K562 (cell line): Measurements from ENCODE around the gene CLIC1. TPM values are rescaled to one million over a fixed set of nuclear protein-coding genes. Genes with fewer than 3 reads are reported as not detected.

Experiments used
- ATAC-seq: fragments of 200-7000 bp; cut with Tn5 transposase; 3 replicates; pipeline ENCODE4 v1.9.1; 2020; ENCODE audit warnings: moderate library complexity
- BruUV-seq: library from RNA; stranded (reverse); fragments of 400-500 nt; replicated peaks from 2 replicates; lab custom pipeline; 2021; lab: Mats Ljungman, UMichigan
- CTCF ChIA-PET: fragments of 300-600 bp; formaldehyde crosslinking; extraction: SDS; loops from one replicate; lab custom pipeline; 2021; ENCODE audit warnings: low intra/inter-chr PET ratio; lab: Yijun Ruan, JAX
- POLR2A ChIA-PET: fragments of 300-600, 350-650 bp; sonication (Branson Sonifier 250); formaldehyde crosslinking; extraction: SDS; loops from one replicate; lab custom pipeline; 2021; ENCODE audit warnings: antibody characterized with exemption, inconsistent platforms; lab: Yijun Ruan, JAX
- DNase-seq, 4 experiments: peaks; one replicate each; pipeline versions ENCODE4 v3.0.0 to v3.0.0-alpha.2; 2011 to 2018; ENCODE audit warnings: low spot score in 3 of 4, mixed read lengths in 3 of 4; ENCODE audit errors: extremely low read depth in 1 of 4
- FAIRE-seq: peaks from 2 replicates; lab custom pipeline; 2011; peaks lifted over from hg19 to GRCh38; lab: Jason Lieb, UNC
- H2AFZ ChIP-seq: 2 replicates; pipeline ENCODE4 v1.6.0; 2011; ENCODE audit warnings: low read depth, low read length, control low read depth, inconsistent platforms
- H3K27ac ChIP-seq: fragments of 200-600 bp; 3 replicates; pipeline ENCODE4 v1.8.0; 2011; ENCODE audit warnings: low read depth, mild to moderate bottlenecking, control low read depth, inconsistent platforms, low read length, moderate library complexity, mixed read lengths; ENCODE audit errors: extremely low read depth
- H3K27me3 ChIP-seq, 2 experiments: fragments of 300-600 bp in 1 of 2; 2 replicates in 1 of 2; 3 replicates in 1 of 2; pipeline versions ENCODE4 v1.6.0 to v1.8.0; 2011; ENCODE audit warnings: inconsistent platforms in 2 of 2, low read length in 2 of 2, mild to moderate bottlenecking in 1 of 2, mixed read lengths in 1 of 2, moderate library complexity in 1 of 2; ENCODE audit not compliant: control insufficient read depth in 2 of 2, insufficient read depth in 2 of 2
- H3K36me3 ChIP-seq: fragments of 300-600 bp; 3 replicates; pipeline ENCODE4 v1.8.0; 2011; ENCODE audit warnings: mild to moderate bottlenecking, low read length, inconsistent platforms; ENCODE audit not compliant: control insufficient read depth, insufficient read depth
- H3K4me1 ChIP-seq, 2 experiments: fragments of 200-600 bp in 1 of 2; replicated peaks in 1 of 2; 2 replicates in 1 of 2; 3 replicates in 1 of 2; pipeline versions ENCODE4 v1.5.1 to v1.8.0; 2011; ENCODE audit warnings: inconsistent platforms in 2 of 2, low read length in 2 of 2, mild to moderate bottlenecking in 1 of 2, mixed read lengths in 1 of 2, moderate library complexity in 1 of 2; ENCODE audit not compliant: control insufficient read depth in 2 of 2, insufficient read depth in 2 of 2
- H3K4me2 ChIP-seq: 2 replicates; pipeline ENCODE4 v1.6.1; 2011; ENCODE audit warnings: low read length, control low read depth, inconsistent platforms, mixed read lengths; ENCODE audit not compliant: insufficient read depth
- H3K4me3 ChIP-seq: fragments of 200-600 bp; sonication (generic), shearing (Covaris generic); 2 replicates; pipeline ENCODE4 v1.5.1; 2016; ENCODE audit warnings: control low read depth, inconsistent platforms
- H3K79me2 ChIP-seq: fragments of 200-600 bp; 3 replicates; pipeline ENCODE4 v1.8.0; 2011; ENCODE audit warnings: low read length, inconsistent platforms; ENCODE audit not compliant: control insufficient read depth, insufficient read depth
- H3K9ac ChIP-seq, 2 experiments: 2 replicates each; pipeline versions ENCODE4 v1.6.0 to v1.6.1; 2011; ENCODE audit warnings: low read depth in 2 of 2, low read length in 2 of 2, control low read depth in 1 of 2, inconsistent platforms in 1 of 2, mild to moderate bottlenecking in 1 of 2, mixed read lengths in 1 of 2; ENCODE audit not compliant: insufficient read depth in 1 of 2
- H3K9me1 ChIP-seq: one replicate; pipeline ENCODE4 v1.6.0; 2011; ENCODE audit warnings: inconsistent platforms, mild to moderate bottlenecking, low read length, moderate library complexity; ENCODE audit not compliant: control insufficient read depth, insufficient read depth
- H3K9me3 ChIP-seq: replicated peaks from 2 replicates; pipeline ENCODE4 v1.5.1; 2011; ENCODE audit warnings: low read depth, low read length, inconsistent platforms; ENCODE audit not compliant: control insufficient read depth, insufficient read depth
- H4K20me1 ChIP-seq: replicated peaks from 2 replicates; pipeline ENCODE4 v1.6.1; 2011; ENCODE audit warnings: low read length, inconsistent platforms, mixed read lengths; ENCODE audit not compliant: control insufficient read depth, insufficient read depth
- DPF2 ChIP-seq: fragments of 450-650 bp; IDR thresholded peaks from 2 replicates; pipeline ENCODE4 v1.6.1; 2016
- EP400 ChIP-seq: fragments of 450-650 bp; IDR thresholded peaks from 2 replicates; pipeline ENCODE4 v1.6.1; 2017; ENCODE audit warnings: antibody characterized with exemption, mild to moderate bottlenecking, moderate library complexity
- FOSL1 ChIP-seq: fragments of 200-800 bp; sonication (Bioruptor generic); conservative IDR thresholded peaks from 2 replicates; pipeline ENCODE4 v1.6.1; 2016; ENCODE audit warnings: missing genetic modification characterization, missing compliant biosample characterization
- MAFK ChIP-seq: IDR thresholded peaks from 2 replicates; pipeline ENCODE4 v1.6.1; 2011; ENCODE audit warnings: low read length, improper control_type of control experiment
- MNT ChIP-seq, 2 experiments: fragments of 450-650 bp; conservative IDR thresholded peaks; 2 replicates each; pipeline ENCODE4 v1.6.1; 2017; ENCODE audit warnings: mild to moderate bottlenecking in 2 of 2, moderate library complexity in 2 of 2
- XRCC4 ChIP-seq: IDR thresholded peaks from one replicate; pipeline ENCODE4 v1.6.1; 2011; ENCODE audit not compliant: insufficient read depth, insufficient read length; ENCODE audit errors: extremely low read depth
- ZNF23 ChIP-seq: fragments of 250-450 bp; sonication (Bioruptor Pico); IDR thresholded peaks from 2 replicates; pipeline ENCODE4 v1.4.0; 2020; ENCODE audit warnings: mild to moderate bottlenecking
- WGBS: fragments of 100-300 bp; shearing (Covaris generic); methylation state at CpG from one replicate; pipeline ENCODE4 v1.1.6; 2016; ENCODE audit warnings: low coverage, mixed read lengths; ENCODE audit not compliant: insufficient coverage; ENCODE audit errors: missing lambda C conversion rate; 5-methylcytosine and 5-hydroxymethylcytosine counted together
- in situ Hi-C: fragments of 300-500 bp; cut with MboI; formaldehyde crosslinking; loops from 4 replicates; pipeline ENCODE4 v1.15.0; 2018; ENCODE audit warnings: inconsistent platforms, mixed read lengths
- intact Hi-C: fragments of 100-400 bp; cut with micrococcal nuclease; formaldehyde crosslinking; loops from 2 replicates; pipeline ENCODE4 v1.14.2; 2022
- polyA plus RNA-seq, 8 experiments: library from polyadenylated mRNA; depleted of rRNA in 4 of 8; stranded (reverse) in 5 of 8; unstranded in 3 of 8; fragments of >200 nt; fragmentation: Nextera tagmentation in 2 of 8; fragmentation: Illumina TruSeq in 1 of 8; extraction: Ambion mirVana in 2 of 8; extraction: Trizol in 1 of 8; gene quantifications; 2 replicates each; pipeline versions ENCODE4 v1.2.1 to v1.2.3, GENCODE V29; 2011 to 2014; ENCODE audit warnings: inconsistent platforms in 1 of 8, missing spikeins in 1 of 8
- total RNA-seq, 7 experiments: library from RNA; depleted of rRNA in 6 of 7; stranded (reverse); fragments of >200 nt in 6 of 7; fragmentation: Illumina TruSeq in 2 of 7; extraction: Trizol in 2 of 7; gene quantifications; 2 replicates each; pipeline versions ENCODE4 v1.2.1 to v1.2.3, GENCODE V29; 2011 to 2021; ENCODE audit warnings: low replicate concordance in 1 of 7
- TF ChIP-seq, protein P1 (sequence below): fragments of 200-800 bp; sonication (Bioruptor generic); IDR thresholded peaks from 2 replicates; pipeline ENCODE4 v1.6.1; 2017; ENCODE audit warnings: missing genetic modification characterization, missing compliant biosample characterization
- TF ChIP-seq, protein P2 (sequence below): sonication (generic); formaldehyde crosslinking; IDR thresholded peaks from 2 replicates; pipeline ENCODE4 v1.8.0; 2022; ENCODE audit warnings: mild to moderate bottlenecking, missing genetic modification reagents
- TF ChIP-seq, protein P3 (sequence below): fragments of 450-650 bp; formaldehyde crosslinking; conservative IDR thresholded peaks from 2 replicates; pipeline ENCODE4 v1.4.0; 2022; ENCODE audit warnings: mild to moderate bottlenecking, missing genetic modification characterization
- TF ChIP-seq, protein P4 (sequence below): sonication (generic); IDR thresholded peaks from 2 replicates; pipeline ENCODE4 v1.6.1; 2016

CLIC1 gene
- total and polyA plus RNA-seq, 9 of the 15 experiments (the other 6 are each of a cell fraction or from before 2014, with no cell fraction given) = 1,267 to 2,419 (median 1,808) TPM

GRCh38 chr6:31750411-31751022 lies 14.2 kb upstream of the CLIC1 start:
- H3K4me3 ChIP-seq = no peak overlapping the region
- H3K4me2 ChIP-seq = no peak overlapping the region
- no peaks in the 10 kb centered on the region for H3K9me3 ChIP-seq
- H4K20me1 ChIP-seq = no peaks in the 10 kb centered on the region
- no peaks in the 10 kb centered on the region for H3K27me3 ChIP-seq
- ChIA-PET POLR2A (interaction anchor here (0.6 to 7.7 kb wide), 9 partner anchors 9 to 56 kb away, joined by 3 to 108 read pairs (median 4); partner anchors contain the start of genes CLIC1, DDAH2, MSH5 and VARS1), CTCF (no interaction called here)
- DNase-seq = peak in 1 of 4 experiments; percentile 62
- H2AFZ ChIP-seq = peak overlapping the region; percentile 4; the same call in 1 of the 2 replicates
- H3K79me2 ChIP-seq = no peaks in the 10 kb centered on the region
- peaks cover 5 to 15% of the 10 kb centered on the region in 2 experiments for H3K4me1 ChIP-seq
- H3K9ac ChIP-seq = peak overlapping the region; percentile 6 to 36; a peak in 3 of 4 replicates
- FAIRE-seq = peak; percentile 35
- peak overlapping the region; percentile 37; the same call in 2 of the 3 replicates for H3K27ac ChIP-seq
- peak; percentile 68 for ATAC-seq
- in situ Hi-C loops (no loop called here), intact Hi-C loops (no loop called here)
- 28% methylated on average over 7 of the region's 7 CpGs for WGBS
- no TSS peak for BruUV-seq
- peaks cover 4% of the 10 kb centered on the region for H3K9me1 ChIP-seq
- peaks cover 33% of the 10 kb centered on the region for H3K36me3 ChIP-seq
- TF ChIP-seq ZNF23 (CRISPR knock-in tag) (no peak), XRCC4 (no peak), DPF2 (peak; percentile 43; the same call in 1 of the 2 replicates), MAFK (no peak), MNT (conservative IDR thresholded peaks at IDR 0.05) (peak in 1 of 2 experiments; percentile 51; a peak in 1 of 4 replicates), EP400 (peak; percentile 25; the same call in 1 of the 2 replicates), FOSL1 (tag) (peak; percentile 84)
- TF ChIP-seq, protein P1, sequence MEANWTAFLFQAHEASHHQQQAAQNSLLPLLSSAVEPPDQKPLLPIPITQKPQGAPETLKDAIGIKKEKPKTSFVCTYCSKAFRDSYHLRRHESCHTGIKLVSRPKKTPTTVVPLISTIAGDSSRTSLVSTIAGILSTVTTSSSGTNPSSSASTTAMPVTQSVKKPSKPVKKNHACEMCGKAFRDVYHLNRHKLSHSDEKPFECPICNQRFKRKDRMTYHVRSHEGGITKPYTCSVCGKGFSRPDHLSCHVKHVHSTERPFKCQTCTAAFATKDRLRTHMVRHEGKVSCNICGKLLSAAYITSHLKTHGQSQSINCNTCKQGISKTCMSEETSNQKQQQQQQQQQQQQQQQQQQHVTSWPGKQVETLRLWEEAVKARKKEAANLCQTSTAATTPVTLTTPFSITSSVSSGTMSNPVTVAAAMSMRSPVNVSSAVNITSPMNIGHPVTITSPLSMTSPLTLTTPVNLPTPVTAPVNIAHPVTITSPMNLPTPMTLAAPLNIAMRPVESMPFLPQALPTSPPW = no peak
- TF ChIP-seq, protein P2, sequence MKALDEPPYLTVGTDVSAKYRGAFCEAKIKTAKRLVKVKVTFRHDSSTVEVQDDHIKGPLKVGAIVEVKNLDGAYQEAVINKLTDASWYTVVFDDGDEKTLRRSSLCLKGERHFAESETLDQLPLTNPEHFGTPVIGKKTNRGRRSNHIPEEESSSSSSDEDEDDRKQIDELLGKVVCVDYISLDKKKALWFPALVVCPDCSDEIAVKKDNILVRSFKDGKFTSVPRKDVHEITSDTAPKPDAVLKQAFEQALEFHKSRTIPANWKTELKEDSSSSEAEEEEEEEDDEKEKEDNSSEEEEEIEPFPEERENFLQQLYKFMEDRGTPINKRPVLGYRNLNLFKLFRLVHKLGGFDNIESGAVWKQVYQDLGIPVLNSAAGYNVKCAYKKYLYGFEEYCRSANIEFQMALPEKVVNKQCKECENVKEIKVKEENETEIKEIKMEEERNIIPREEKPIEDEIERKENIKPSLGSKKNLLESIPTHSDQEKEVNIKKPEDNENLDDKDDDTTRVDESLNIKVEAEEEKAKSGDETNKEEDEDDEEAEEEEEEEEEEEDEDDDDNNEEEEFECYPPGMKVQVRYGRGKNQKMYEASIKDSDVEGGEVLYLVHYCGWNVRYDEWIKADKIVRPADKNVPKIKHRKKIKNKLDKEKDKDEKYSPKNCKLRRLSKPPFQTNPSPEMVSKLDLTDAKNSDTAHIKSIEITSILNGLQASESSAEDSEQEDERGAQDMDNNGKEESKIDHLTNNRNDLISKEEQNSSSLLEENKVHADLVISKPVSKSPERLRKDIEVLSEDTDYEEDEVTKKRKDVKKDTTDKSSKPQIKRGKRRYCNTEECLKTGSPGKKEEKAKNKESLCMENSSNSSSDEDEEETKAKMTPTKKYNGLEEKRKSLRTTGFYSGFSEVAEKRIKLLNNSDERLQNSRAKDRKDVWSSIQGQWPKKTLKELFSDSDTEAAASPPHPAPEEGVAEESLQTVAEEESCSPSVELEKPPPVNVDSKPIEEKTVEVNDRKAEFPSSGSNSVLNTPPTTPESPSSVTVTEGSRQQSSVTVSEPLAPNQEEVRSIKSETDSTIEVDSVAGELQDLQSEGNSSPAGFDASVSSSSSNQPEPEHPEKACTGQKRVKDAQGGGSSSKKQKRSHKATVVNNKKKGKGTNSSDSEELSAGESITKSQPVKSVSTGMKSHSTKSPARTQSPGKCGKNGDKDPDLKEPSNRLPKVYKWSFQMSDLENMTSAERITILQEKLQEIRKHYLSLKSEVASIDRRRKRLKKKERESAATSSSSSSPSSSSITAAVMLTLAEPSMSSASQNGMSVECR (CRISPR knock-in tag) = no peak
- TF ChIP-seq, protein P3, sequence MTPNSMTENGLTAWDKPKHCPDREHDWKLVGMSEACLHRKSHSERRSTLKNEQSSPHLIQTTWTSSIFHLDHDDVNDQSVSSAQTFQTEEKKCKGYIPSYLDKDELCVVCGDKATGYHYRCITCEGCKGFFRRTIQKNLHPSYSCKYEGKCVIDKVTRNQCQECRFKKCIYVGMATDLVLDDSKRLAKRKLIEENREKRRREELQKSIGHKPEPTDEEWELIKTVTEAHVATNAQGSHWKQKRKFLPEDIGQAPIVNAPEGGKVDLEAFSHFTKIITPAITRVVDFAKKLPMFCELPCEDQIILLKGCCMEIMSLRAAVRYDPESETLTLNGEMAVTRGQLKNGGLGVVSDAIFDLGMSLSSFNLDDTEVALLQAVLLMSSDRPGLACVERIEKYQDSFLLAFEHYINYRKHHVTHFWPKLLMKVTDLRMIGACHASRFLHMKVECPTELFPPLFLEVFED (CRISPR knock-in tag) = no peak
- TF ChIP-seq, protein P4, sequence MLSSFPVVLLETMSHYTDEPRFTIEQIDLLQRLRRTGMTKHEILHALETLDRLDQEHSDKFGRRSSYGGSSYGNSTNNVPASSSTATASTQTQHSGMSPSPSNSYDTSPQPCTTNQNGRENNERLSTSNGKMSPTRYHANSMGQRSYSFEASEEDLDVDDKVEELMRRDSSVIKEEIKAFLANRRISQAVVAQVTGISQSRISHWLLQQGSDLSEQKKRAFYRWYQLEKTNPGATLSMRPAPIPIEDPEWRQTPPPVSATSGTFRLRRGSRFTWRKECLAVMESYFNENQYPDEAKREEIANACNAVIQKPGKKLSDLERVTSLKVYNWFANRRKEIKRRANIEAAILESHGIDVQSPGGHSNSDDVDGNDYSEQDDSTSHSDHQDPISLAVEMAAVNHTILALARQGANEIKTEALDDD = peak; percentile 79
